Stomach (tissue), 9 donors: ENCODE results near the gene MYNN. TPM values are rescaled to one million over a fixed set of nuclear protein-coding genes. Genes with fewer than 3 reads are reported as not detected.

ENCODE experiments used
- DNase-seq, 2 donors: peaks; one replicate each; pipeline versions ENCODE4 v3.0.0 to v3.0.0-alpha.2; 2013 to 2019
- H3K27ac ChIP-seq, 5 donors: fragments of 200-600 bp in 4 of 5; sonication (generic) in 4 of 5; one replicate each; pipeline ENCODE4 v1.5.1; 2013 to 2019; ENCODE audit warnings: mild to moderate bottlenecking in 1 of 5, moderate library complexity in 1 of 5
- H3K27me3 ChIP-seq, 3 donors: fragments of 200-600 bp; sonication (generic); one replicate each; pipeline ENCODE4 v1.5.1; 2017 to 2019; ENCODE audit warnings: mixed run types in 1 of 3
- H3K36me3 ChIP-seq, 4 donors: fragments of 200-600 bp; sonication (generic); 1 replicate in 3 of 4; 2 replicates in 1 of 4; pipeline ENCODE4 v1.5.1; 2016 to 2019
- H3K4me1 ChIP-seq, 4 donors: fragments of 200-600 bp; sonication (generic); one replicate each; pipeline ENCODE4 v1.5.1; 2016 to 2019
- H3K4me3 ChIP-seq, 4 donors: fragments of 200-600 bp; sonication (generic) in 3 of 4; one replicate each; pipeline ENCODE4 v1.5.1; 2016 to 2019; ENCODE audit warnings: mild to moderate bottlenecking in 1 of 4
- H3K9me3 ChIP-seq, 4 donors: fragments of 200-600 bp; sonication (generic); one replicate each; pipeline ENCODE4 v1.5.1; 2016 to 2019
- CTCF ChIP-seq, 7 experiments: fragments of 450-650 bp in 4 of 7; fragments of 200-600 bp in 3 of 7; sonication (generic) in 3 of 7; IDR thresholded peaks; one replicate each; pipeline ENCODE4 v1.5.1; 2016 to 2019; ENCODE audit warnings: antibody characterized with exemption in 7 of 7, control low read depth in 2 of 7, mild to moderate bottlenecking in 1 of 7
- EP300 ChIP-seq: sonication (generic); formaldehyde crosslinking; IDR thresholded peaks from one replicate; pipeline ENCODE4 v1.6.1; 2017; ENCODE audit warnings: antibody characterized with exemption
- POLR2A ChIP-seq, 4 donors: fragments of 450-650 bp; IDR thresholded peaks; one replicate each; pipeline ENCODE4 v1.6.1; 2016; ENCODE audit warnings: antibody characterized with exemption in 4 of 4, control low read depth in 2 of 4, mild to moderate bottlenecking in 1 of 4, moderate library complexity in 1 of 4
- POLR2AphosphoS5 ChIP-seq, 3 donors: sonication (generic); formaldehyde crosslinking; IDR thresholded peaks; one replicate each; pipeline ENCODE4 v1.6.1; 2016; ENCODE audit warnings: antibody characterized with exemption in 3 of 3
- WGBS, 5 donors: extraction: QIAGEN DNeasy Blood & Tissue Kit in 3 of 5; methylation state at CpG; one replicate each; pipeline versions ENCODE4 v1.1.5 to v1.1.7; 2013 to 2018; 5-methylcytosine and 5-hydroxymethylcytosine counted together
- intact Hi-C: fragments of 100-400 bp; cut with DNase I; formaldehyde crosslinking; loops from one replicate; pipeline ENCODE4 v1.15.1; 2023; ENCODE audit warnings: low total_unique reads
- polyA plus RNA-seq, 3 donors: library from polyadenylated mRNA; stranded (reverse); fragments of 200-250 nt; gene quantifications; one replicate each; pipeline ENCODE4 v1.2.3, GENCODE V29; 2013
- total RNA-seq, 5 donors: library from RNA; depleted of rRNA; stranded (reverse); fragments of >200 nt; gene quantifications; one replicate each; pipeline versions ENCODE4 v1.1.0 to v1.2.3, GENCODE V29; 2014 to 2016
- donor health status: healthy with polysubstance abuse.
- donor health status: Bipolar disorder and iron deficiency.
- donor health status: healthy.

MYNN gene
- total and polyA plus RNA-seq, 8 donors = 6.8 to 136 (median 13.1) TPM

GRCh38 chr3:169746924-169747323 lies 26.3 kb upstream of the MYNN start:
- Histone ChIP-seq H3K4me3 (no peak overlapping the region), H3K27me3 (no peaks in the 10 kb centered on the region), H3K4me1 (peaks cover 7 to 28% (median 14%) of the 10 kb centered on the region in 4 donors), H3K9me3 (no peaks in the 10 kb centered on the region), H3K36me3 (no peaks in the 10 kb centered on the region), H3K27ac (no peak overlapping the region)
- WGBS, 5 donors = 40 to 61% (median 53%) methylated on average over 6 of the region's 6 CpGs
- DNase-seq = no peak
- intact Hi-C loops = no loop called here
- no peak for TF ChIP-seq POLR2AphosphoS5 (IDR thresholded peaks at IDR 0.05)

- WGBS, 5 donors = 60 to 67% (median 64%) methylated on average over 3 of the region's 3 CpGs
- no peaks in the 10 kb centered on the region for H3K9me3 ChIP-seq
- H3K27me3 ChIP-seq = no peaks in the 10 kb centered on the region
- H3K36me3 ChIP-seq = no peaks in the 10 kb centered on the region
- H3K4me3 ChIP-seq = no peak overlapping the region
- intact Hi-C loops = no loop called here
- H3K27ac ChIP-seq = no peak overlapping the region
- TF ChIP-seq EP300 (no peak), POLR2A (IDR thresholded peaks at IDR 0.05) (no peak), POLR2AphosphoS5 (IDR thresholded peaks at IDR 0.05) (no peak), CTCF (IDR thresholded peaks at IDR 0.05) (no peak)
- DNase-seq = no peak
- H3K4me1 ChIP-seq = peaks cover 7 to 30% (median 17%) of the 10 kb centered on the region in 4 donors
These were observed 24.5 kb upstream of the MYNN start for GRCh38 chr3:169748670-169749069.

DNA sequence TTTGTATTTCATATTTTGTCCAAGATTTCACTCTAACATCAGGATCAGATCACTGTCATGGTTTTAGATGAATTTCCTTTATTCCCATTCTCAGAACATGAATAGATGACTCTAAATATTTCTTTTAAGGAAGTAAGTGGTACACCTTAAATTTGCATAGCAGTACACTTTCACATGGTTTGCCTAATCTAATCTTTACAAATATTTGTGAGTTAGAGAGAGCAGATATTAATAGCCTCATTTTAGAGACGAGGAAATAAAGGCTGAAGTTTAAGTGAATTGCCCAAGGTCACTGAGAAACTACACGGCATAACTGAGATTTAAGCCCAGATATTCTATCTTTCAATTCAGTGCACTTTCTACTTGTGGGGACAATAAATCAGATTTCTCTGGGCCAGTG lies 22.5 kb upstream of the MYNN start:
- WGBS, 5 donors = 24 to 41% (median 28%) methylated on average over 2 of the region's 2 CpGs
- intact Hi-C loops = no loop called here
- no peak overlapping the region for H3K4me3 ChIP-seq
- H3K4me1 ChIP-seq = peaks cover 7 to 33% (median 15%) of the 10 kb centered on the region in 4 donors
- H3K27me3 ChIP-seq = no peaks in the 10 kb centered on the region
- DNase-seq = no peak
- H3K9me3 ChIP-seq = no peaks in the 10 kb centered on the region
- no peak for TF ChIP-seq POLR2A (IDR thresholded peaks at IDR 0.05)
- peak in 1 of 3 donors; percentile 21 for TF ChIP-seq POLR2AphosphoS5 (IDR thresholded peaks at IDR 0.05)
- TF ChIP-seq CTCF (IDR thresholded peaks at IDR 0.05) = no peak
- no peaks in the 10 kb centered on the region for H3K36me3 ChIP-seq
- peak overlapping the region; percentile 18 to 77 (median 54) for H3K27ac ChIP-seq

- H3K9me3 ChIP-seq = no peaks in the 10 kb centered on the region
- WGBS, 5 donors = 77 to 87% (median 82%) methylated on average over 2 of the region's 2 CpGs
- intact Hi-C loops = no loop called here
- no peaks in the 10 kb centered on the region for H3K27me3 ChIP-seq
- no peak overlapping the region for H3K4me3 ChIP-seq
- H3K36me3 ChIP-seq = no peaks in the 10 kb centered on the region
- peak overlapping the region in 3 of 5 donors; percentile 54 to 77 (median 64) for H3K27ac ChIP-seq
- H3K4me1 ChIP-seq = peaks cover 7 to 33% (median 15%) of the 10 kb centered on the region in 4 donors
- DNase-seq = no peak
- TF ChIP-seq POLR2A (IDR thresholded peaks at IDR 0.05) = no peak
- no peak for TF ChIP-seq POLR2AphosphoS5 (IDR thresholded peaks at IDR 0.05)
- no peak for TF ChIP-seq EP300
- TF ChIP-seq CTCF (IDR thresholded peaks at IDR 0.05) = no peak
These were observed 21.3 kb upstream of the MYNN start for GRCh38 chr3:169751875-169752274.

- no peaks in the 10 kb centered on the region for H3K9me3 ChIP-seq
- no peak overlapping the region for H3K4me3 ChIP-seq
- WGBS, 5 donors = 38 to 55% (median 47%) methylated on average over 3 of the region's 3 CpGs
- TF ChIP-seq POLR2A (IDR thresholded peaks at IDR 0.05) (no peak), EP300 (no peak), CTCF (IDR thresholded peaks at IDR 0.05) (no peak), POLR2AphosphoS5 (IDR thresholded peaks at IDR 0.05) (peak in 1 of 3 donors; percentile 7)
- H3K27ac ChIP-seq = peak overlapping the region in 2 of 5 donors; percentile 48 to 58
- peaks cover 7 to 42% (median 10%) of the 10 kb centered on the region in 4 donors for H3K4me1 ChIP-seq
- intact Hi-C loops = no loop called here
- H3K27me3 ChIP-seq = no peaks in the 10 kb centered on the region
- no peaks in the 10 kb centered on the region for H3K36me3 ChIP-seq
- no peak for DNase-seq
These were observed 18.5 kb upstream of the MYNN start for GRCh38 chr3:169754711-169755110.
